HG02884 (cell line): ENCODE measurements around the gene VTI1A.

ENCODE experiments used
- ATAC-seq: cut with Tn5 transposase; IDR thresholded peaks from one replicate; pipeline ENCODE4 v1.9.1; 2021; ENCODE audit warnings: mild to moderate bottlenecking, moderate library complexity; ENCODE audit not compliant: unreplicated experiment

VTI1A gene

DNA sequence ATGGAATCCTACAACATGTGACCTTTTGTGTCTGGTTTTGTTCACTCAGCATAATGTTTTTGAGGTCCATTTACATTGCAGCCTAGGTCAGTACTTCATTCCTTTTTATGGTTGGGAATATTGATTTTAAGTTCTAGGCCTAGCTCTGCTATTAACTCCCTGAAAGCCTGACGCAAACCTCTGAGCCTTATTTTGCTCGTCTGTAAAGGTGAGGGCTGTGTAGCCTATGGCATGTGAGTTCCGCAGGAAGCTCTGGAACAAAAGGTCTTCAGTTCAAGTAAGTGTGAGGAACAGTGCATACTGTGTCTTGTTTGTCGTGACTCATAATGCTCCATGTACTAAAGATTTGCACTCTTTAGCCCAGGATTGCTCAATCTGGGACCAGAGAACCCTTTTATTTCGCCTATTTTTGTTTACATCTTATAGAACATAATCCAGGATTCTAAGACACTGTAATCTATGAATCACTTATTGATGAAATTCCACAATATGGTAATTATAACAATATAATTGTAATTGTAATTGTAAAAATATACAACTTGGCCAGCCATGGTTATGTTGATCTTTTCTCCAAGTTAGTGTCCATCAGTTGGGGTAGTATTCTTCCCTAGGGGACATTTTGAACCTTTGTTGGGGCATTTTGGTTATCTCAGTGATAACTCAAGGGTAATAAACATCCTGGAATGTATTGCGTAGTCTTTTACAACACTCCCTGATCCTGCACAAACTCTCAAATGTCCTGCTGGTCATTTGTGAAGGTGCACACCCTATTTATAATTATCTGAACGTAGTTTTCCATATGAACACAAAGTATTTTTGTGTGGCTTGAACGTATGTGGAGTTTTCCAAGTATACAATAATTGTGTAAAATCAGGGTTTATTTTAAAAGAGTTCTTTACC is 184.7 kb downstream of the VTI1A start:
- no peak for ATAC-seq

DNA sequence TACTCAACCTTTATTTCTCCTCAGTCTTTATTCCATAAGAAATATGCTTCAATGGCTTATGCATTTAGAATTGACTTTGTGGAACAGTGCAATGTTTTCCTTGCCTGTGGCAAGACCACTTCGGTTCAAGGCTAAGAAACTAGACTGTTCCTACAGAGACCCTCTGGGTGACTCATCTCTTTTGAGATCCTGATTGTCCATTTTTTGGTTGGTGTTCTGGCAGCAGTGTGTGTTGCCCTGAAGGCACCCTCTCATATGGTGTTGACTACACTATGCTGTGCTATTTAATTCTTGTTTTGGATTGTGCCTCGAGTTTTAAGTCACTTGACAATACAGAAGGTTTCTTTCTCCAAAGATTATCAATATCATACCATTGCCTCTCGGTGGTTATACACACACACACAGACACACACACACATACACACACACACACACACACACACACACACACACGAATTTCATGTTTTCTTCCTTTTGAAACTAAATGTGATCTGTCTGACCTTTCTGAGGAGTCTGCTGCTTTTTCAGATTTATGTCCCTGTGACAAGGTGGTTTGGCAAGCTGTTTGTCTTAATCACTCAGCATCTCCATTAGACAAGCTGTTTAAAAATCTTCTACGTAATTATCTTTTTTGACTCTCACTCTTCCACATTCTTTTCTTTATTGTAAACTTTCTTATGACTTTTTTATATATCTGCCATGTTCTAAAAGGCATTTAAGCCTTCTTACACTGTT is 187.2 kb downstream of the VTI1A start:
- ATAC-seq: no peak

DNA sequence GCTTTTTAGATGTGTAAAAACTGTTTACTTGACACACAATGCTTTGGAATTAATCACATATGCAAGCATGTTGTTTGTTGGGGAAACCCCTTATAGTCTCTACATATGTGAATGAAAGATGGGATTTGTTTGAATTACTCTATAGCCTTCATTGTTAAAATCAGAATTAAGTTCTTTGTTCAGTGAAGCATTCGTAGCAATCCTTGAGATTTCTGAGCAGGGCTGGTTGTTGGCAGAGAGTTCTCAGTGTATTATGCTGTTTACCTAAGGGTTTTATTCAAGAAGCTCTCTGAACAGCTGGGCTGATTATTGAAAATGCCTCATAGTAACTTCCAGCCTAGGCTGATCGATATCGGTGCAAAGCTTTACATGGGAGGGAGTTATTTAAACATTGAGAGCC is 190.9 kb downstream of the VTI1A start:
- ATAC-seq: no peak

DNA sequence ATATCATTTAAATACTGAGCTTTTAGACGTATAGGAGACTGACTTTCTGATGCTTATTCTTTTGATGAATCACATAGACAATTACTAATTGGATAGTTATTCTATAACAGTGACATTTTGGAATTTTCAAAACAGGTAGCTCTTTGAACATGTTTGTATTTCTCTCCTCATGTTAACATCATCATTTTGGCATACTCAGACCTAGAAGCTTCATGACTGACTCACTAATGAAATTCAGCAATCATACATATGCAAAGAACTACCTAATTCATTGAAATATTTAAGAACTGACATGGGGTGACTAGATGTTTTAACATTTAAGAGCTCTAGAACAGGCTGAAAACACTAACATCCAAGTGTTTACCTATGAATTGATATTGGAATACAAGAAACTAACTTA is 192.3 kb downstream of the VTI1A start:
- no peak for ATAC-seq

DNA sequence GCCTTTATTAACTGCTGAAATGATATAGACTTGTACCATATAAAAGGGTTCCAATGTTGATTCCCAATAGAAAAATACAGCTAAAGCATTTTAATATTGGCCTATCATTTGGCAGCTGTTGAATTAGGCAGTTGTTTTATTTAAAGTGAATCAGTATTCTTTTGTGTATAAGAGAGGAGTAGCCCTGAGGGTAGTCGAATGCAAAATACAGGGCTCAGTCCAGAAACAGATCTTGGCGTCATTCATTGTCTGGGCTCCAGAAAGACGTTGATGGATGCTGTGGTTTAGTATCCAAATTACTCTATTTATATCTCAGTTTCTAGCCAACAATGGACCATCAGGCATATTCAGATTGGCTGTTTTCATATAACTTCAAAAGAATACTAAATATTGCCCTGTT is 193.6 kb downstream of the VTI1A start:
- ATAC-seq: no peak

DNA sequence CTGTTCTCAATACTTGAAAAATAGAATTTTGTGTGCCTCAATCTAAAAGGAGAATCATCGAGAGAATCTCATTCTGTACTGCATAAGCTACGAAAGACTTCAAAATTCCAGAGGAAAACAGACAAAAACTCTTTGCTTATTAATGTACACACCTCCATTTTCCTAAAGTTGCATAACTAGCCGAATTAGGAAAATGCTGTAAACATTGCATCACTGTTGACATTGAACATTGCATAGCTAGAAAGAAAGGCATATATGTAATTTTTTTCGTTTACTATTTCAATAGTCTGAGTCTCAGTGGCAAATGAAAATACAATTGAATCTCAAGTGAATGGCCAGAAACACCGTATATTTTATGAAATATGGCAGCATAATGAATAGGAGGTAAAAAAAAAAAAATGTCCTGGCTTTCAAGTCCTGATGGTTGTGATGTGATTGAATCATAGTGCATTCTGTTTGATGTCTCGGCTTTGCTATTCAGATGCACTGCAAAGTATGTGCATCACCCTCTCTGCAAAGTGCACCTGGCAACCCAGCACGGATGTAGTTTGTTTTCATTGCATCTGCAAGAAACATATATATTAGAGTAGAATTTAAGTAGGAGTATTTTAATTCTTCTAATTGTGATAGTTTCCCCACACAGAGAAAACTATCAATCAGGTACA is 196.7 kb downstream of the VTI1A start:
- no peak for ATAC-seq

DNA sequence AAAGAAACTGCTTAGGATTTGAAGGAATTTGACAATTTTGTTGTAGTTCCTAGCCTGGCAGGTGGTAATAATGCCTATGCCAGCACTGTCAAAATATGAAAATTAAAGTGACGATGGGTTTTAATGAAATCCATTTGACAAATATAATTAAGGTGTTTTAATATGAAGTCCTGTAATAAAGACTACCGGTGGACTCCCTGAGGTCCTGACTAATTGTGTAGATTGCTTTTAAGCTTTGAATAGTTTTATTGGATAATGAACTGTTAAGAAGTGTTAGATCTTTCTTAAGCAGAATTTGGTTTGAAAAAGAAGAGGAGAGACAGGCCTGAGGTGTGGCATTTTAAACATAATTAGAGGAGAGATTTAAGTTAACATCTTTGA is 197.2 kb downstream of the VTI1A start:
- no peak for ATAC-seq

DNA sequence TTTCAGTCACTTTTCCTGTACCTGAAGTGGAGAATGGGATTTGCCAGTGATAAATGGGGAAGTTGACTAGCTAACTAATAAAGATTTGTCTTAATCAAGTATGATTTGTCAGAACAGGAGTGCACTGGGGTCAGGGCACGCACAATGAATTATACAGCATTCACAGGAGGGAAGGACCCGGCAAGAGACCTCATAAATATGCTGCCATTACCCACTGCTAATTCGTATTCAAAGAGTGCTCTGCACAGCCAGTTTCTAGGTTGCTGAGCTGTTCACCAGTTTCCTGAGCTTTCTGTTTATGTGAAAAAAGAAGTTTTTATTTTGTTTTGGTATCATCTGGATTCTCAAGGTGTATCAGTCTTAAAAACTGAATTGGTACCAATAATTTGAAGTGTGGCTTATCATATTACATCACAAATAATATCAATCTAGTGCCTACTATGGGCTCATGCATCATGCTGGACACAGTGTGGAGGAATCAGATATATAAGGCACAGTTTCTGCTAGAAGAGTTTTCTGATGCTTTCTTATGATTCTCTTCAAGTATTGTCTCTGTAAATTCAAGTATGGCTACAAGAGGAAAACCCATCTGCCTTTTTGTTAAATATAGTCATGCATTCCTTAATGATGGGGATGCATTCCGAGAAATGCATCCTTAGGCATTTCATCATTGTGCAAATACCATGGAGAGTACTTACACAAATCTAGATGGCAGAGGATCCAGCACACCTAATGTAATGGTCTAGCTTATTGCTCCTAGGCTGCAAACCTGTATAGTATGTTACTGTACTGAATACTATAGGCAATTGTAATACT is 202.2 kb downstream of the VTI1A start:
- no peak for ATAC-seq

DNA sequence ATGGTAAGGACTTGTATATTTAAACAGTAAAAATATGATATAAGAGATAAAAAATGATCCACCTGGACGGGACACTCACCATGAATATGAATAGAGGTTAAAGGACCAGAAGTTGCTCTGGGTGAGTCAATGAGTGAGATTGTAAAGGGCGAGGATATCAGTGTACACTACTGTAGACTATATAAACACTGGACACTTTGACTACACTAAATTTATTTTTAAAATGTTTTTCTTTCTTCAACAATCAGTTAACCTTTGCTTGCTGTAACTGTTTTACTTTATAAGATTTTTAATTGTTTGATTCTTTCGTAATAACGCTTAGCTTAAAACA is 202.8 kb downstream of the VTI1A start:
- ATAC-seq: no peak

DNA sequence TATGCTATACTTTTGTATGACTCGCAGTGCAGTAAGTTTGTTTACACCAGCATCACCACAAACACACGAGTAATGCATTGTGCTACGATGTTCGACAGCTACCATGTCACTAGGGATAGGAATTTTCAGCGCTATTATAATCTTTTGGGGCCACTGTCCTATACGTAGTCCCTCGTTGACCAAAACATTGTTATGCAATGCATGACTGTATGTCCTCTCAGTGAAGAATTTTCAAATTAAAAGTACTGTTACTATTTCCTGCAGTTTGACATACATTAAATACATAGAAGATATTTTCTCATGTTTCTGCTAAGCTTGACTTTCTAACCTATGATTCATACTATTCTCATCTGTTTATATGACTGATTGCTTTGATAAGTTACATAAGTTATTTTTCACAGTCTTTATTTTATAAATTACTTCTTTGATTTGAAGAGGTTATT is 203.6 kb downstream of the VTI1A start:
- no peak for ATAC-seq

DNA sequence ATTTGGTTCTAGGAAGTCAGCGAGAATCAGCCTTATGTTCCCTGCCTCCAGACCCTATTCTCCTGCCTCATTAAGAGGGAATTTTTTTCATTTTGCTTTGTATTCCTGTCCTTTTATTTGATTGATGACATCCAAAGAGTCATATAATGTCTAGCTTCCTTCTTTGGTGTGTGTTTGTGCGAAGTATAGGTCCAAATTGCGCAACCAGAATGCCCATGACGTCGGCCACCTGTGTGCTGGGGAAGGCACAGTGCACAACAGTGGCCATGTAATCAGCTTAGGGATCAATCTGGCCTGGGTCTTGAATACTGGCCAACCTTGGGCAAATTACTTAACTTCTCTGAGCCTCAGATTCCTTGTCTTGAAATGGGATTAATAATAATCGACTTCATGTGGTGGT is 206.2 kb downstream of the VTI1A start:
- no peak for ATAC-seq

DNA sequence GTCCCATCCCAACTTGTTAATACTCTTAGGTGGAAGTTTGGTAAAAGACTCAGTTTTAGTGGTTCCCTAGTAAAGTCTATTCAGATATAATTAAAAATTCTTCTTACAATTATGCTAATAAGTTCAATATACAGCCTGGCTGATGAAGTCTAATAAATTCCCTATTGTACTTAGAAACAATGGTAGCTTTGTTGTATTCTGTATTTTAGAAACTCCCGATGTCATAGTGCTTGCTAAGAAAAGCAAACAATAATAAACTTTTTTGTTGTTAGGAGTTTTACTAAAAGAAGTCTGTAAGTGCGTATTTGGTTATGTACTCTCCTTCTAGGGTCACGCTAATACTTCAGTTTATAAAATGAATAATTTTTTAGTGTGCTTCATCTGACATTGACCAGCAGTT is 206.8 kb downstream of the VTI1A start:
- no peak for ATAC-seq

DNA sequence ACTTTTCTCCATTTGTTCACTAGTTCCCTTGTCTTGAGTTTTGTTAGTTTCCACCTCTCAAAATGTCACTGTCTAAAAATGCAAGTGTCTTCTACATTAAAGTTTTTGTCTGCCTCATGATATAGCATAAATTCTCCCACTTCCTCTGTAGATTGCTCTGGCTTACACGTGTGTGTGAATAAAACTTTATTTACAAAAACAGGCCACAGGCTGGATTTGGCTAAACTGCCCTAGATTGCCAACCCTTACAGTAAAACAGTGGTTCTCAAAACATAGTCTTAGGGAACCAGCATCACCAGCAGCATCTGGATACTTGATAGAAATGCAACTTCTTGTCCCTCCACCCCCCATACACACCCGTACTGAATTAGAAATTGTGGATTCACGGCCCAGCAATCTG is 207.8 kb downstream of the VTI1A start:
- no peak for ATAC-seq

DNA sequence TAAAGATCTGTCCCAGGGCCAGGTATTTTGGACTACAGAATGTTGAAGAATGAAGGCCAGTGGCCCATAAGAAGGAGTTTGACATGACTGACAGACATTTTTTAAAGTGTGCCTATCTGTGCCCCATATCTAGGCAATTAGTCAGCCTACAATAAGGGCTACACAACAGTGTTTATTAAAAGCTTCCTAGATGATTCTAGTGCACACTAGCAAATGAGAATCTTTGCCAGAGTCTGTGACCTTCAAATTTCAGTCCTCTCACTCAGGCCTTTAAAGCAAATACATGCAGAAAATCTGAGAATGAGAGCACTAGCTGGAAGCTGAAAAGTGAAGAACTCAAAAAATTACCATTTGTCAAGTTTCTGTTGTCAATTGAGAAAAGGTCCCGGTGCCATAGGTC is 208.7 kb downstream of the VTI1A start:
- ATAC-seq: no peak

DNA sequence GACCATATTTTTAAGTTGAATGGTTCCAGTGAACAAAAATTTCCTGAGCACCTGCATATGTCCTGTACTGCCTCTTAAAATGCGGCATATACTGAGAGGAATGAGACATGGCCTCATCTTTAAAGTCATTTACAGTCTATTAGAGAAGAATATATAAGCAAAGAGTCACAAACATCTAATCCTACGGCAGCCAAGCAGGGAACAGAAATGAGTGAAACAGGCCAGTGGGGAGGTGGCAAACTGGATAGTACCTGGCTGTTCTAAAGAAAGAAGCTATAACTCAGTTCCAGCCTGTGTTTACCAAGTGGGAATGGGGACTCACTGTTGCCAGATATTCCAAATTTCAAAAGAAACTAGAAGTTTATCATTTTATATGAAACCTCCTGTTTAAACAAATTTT is 211.4 kb downstream of the VTI1A start:
- no peak for ATAC-seq

DNA sequence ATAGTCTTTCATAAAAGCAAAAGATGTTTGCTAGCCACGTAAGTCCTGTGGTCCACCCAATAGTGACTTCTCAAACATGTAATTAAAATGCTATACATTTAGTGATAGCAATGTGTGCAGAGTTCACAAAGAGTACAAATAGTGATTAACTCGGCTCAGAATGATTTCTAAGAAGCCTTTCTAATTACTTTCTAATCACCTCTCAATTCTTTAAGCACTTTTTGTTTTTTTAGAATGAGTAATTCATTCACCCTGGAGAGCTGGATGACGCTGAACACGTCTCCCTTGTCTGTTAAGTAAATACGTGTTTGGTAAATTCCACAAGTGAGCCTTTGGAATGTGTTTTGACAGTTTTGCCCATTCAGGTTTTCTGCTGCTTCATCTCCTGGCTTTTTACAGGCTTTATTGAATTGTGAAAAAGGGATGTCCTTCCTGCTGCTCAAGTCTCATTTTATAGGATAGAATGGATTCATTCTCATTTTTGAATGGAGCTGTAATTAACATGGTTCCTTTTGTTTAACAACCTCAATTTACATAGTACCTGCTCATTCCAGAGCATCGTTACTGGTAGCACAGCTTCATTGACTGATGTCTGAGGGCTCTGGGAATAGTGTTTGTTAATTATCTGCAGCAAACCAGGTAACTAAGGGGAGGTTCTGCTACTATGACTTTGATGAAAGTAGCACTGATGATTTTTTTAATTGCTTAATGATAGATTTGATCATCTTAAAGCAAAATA is 212.1 kb downstream of the VTI1A start:
- no peak for ATAC-seq

DNA sequence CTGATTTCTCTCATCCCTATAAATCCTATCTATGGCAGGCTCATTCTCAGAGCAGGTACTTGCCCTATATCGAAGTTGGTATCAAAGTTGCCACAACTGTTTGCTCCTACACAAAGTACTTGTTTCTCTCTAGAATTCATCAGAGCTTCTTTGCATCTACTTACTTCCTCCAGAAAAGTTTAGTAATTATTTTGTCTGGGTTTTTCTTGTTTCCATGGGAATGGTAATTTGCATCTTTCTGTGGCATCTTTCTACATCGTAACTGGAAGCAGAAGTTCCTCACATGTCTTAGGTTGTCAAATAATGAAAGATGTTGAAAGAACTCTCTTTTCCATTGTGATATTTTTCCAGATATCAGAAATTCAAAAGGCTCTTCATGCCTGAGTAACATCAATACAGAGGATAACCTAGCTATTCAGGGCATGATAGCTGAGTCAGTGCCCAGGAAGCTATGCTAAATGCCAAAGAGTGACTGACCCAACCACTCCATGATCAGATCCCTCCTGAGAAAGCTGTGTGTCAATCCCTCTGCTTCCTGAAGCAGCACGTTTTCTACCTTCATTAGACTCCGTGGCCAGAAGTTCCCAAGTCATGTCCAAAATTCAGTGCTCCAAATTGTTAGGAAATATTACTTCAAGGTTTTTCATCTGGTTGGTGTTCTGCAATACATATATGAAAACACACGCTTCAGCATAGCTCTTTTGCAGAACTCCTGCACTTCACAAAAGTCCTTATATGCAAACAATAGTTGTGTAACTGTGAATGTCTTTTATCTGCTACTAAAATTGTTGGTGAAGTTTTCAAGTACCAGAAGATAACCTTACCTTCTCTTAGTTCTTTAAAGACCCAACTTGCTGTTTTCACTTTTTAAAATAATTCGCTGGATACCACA is 216.5 kb downstream of the VTI1A start:
- no peak for ATAC-seq

DNA sequence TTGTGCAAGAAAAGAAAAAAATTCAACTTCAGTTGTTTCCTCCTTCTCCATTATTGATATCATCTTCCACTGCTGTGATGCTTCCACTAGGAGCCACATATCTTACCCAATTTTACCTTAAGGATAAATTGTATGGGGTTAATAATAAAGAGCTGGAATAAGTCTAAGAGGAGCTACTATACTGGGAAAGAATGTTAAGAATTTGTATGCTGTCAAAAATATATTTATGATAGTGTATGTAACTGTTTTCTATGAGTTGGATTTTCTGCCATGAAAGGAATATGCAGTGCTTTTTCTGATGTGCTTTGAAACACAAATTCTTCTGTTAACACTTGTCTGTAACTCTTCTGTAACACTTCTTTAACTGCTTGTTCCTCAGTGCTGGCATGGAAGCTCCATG is 219.1 kb downstream of the VTI1A start:
- ATAC-seq: no peak

DNA sequence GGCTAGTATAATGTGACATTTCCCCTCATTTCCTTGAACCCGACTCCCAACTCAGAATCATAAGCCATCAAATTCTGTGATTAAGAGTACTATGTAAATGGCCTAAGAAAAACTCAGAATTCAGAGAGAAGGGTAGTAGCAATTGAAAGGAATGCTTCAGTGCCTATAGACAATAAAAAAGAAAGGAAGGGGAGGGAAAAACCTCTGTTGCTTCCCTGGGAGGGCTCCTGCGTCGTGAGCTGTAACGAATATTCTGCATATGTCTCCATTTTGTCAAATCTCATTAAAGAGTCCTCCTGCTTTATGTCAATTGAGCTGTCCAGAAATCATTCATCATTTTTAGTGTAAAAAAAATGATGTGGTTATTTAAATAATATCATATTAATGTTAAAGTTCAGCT is 223.0 kb downstream of the VTI1A start:
- ATAC-seq: no peak
